Measurements from ENCODE around the gene MTX1. TPM values are rescaled to one million over a fixed set of nuclear protein-coding genes. Genes with fewer than 3 reads are reported as not detected.
A peak's percentile ranks its signal among the peaks of the same experiment; 100 is the strongest.

The MTX1 gene
- total and polyA plus RNA-seq, 12 donors: 26.7 to 111 (median 45.9) TPM

DNA sequence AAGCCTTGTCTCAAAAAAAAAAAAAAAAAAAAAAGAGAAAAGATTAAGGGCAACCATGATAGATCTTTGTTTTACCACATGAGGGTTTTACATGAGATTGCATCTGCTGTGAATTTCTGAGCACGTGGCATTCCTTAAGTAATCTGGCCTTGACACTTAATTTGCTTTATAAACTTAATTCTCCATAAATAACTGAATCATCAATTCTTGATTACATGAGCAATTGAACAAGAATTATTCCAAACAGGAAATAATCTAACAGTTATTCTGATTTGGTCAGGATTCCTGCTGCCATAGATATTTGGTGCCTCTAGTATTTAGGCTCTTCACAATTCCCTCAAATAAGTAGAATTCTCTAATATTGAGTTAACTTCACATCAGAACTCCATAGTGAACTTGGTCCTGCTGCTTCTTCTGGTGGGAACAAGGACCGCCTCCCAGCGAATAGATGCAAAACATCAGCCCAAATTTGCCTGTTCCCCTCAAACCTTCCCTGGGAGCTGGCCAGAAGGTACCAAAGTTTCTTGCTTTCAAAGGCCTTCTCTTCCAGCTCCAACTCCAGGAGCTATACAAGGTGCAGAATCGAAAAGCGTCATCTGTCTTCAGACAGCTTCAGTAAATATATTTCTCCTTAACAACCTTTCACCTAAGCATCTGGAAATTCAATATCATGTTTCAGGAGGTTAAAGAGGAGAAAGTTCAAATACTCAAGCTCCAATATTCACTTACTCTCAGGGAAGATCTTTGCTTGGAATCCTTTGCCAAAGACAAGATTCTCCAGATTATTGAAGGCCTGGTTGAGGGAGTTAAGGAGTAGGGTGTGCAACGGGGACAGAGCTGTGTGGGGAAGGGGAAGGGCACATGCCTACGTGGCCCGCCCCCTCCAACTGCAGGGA is 36.4 kb upstream of the MTX1 start:
- H3K27me3 ChIP-seq: no peaks in the 10 kb centered on the region
- no peak for TF ChIP-seq POLR2A (IDR thresholded peaks at IDR 0.05)
- H3K36me3 ChIP-seq (replicated peaks in 1 of 2): peaks cover 0 to 22% of the 10 kb centered on the region in 2 donors
- DNase-seq: peak in 1 of 7 donors; percentile 42
- WGBS, 4 donors: 40 to 46% (median 41%) methylated on average over 8 of the region's 8 CpGs
- no peaks in the 10 kb centered on the region for H3K9me3 ChIP-seq (replicated peaks in 1 of 3)
- peak overlapping the region; percentile 58 to 88 (median 70) for H3K4me3 ChIP-seq
- H3K27ac ChIP-seq: peak overlapping the region; percentile 65 to 96 (median 81)
- peaks cover 7 to 24% of the 10 kb centered on the region in 2 donors for H3K4me1 ChIP-seq (replicated peaks in 1 of 2)
- intact Hi-C loops (cut with DNase I): no loop called here

DNA sequence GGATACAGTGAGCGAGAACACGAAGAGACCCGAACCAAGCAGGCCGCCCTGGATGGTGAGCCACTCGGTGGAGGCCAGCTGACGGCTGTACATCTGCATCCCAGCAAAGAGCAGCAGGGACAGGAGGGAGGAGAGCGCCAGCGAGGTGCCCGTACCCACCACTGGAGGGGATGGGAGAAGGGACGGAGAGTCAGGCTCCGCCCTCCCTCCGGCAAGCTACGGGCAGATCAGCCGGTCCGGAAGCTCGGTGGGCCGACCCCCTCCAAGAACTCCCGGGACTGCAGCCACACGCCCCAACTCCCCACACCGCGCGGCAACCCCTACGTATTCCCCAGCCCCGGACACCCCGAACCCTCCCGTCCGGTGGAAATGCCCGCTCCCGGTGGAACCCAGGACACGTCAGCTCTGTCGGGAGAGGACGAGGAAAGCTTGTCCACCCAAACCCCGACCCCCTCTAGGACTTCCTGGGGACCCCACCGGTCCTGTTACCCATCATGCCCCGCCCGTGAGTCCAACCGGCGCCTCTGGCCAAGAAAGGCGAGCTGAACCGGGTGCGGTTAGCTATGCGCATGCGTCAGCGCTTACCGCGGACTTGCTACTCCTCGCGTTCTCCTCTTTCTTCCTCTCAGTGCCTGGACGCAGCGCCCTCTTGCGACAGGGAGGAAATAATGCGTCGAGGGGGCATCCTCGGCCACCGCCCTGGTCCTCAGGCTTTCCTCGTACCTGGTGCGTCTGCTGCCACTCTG is 35.6 kb upstream of the MTX1 start, which contains the start of gene KRTCAP2:
Gene KRTCAP2 (minus strand): TSS at position 573 of the 746 bp plus-strand sequence. CDS start 80 bp downstream, at position 493.
- Histone ChIP-seq H3K27me3 (no peaks in the 10 kb centered on the region), H3K4me1 (replicated peaks in 1 of 2) (peaks cover 7 to 18% of the 10 kb centered on the region in 2 donors), H3K4me3 (peak within 1 kb of the TSS; percentile 58 to 88 (median 70)), H3K9me3 (replicated peaks in 1 of 3) (no peaks in the 10 kb centered on the region), H3K36me3 (replicated peaks in 1 of 2) (peaks cover 0 to 22% of the 10 kb centered on the region in 2 donors), H3K27ac (peak within 1 kb of the TSS; percentile 65 to 96 (median 81))
- DNase-seq: peak; percentile 92 to 98 (median 96)
- intact Hi-C loops (cut with DNase I): no loop called here
- TF ChIP-seq, protein P1, sequence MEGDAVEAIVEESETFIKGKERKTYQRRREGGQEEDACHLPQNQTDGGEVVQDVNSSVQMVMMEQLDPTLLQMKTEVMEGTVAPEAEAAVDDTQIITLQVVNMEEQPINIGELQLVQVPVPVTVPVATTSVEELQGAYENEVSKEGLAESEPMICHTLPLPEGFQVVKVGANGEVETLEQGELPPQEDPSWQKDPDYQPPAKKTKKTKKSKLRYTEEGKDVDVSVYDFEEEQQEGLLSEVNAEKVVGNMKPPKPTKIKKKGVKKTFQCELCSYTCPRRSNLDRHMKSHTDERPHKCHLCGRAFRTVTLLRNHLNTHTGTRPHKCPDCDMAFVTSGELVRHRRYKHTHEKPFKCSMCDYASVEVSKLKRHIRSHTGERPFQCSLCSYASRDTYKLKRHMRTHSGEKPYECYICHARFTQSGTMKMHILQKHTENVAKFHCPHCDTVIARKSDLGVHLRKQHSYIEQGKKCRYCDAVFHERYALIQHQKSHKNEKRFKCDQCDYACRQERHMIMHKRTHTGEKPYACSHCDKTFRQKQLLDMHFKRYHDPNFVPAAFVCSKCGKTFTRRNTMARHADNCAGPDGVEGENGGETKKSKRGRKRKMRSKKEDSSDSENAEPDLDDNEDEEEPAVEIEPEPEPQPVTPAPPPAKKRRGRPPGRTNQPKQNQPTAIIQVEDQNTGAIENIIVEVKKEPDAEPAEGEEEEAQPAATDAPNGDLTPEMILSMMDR (IDR thresholded peaks at IDR 0.05): peak; percentile 86 to 95 (median 90)
- peak in 1 of 2 donors; percentile 50 for TF ChIP-seq POLR2A (IDR thresholded peaks at IDR 0.05)
- 0 to 1% (median 0%) methylated on average over 39 to 57 of the region's 57 CpGs for WGBS, 4 donors

DNA sequence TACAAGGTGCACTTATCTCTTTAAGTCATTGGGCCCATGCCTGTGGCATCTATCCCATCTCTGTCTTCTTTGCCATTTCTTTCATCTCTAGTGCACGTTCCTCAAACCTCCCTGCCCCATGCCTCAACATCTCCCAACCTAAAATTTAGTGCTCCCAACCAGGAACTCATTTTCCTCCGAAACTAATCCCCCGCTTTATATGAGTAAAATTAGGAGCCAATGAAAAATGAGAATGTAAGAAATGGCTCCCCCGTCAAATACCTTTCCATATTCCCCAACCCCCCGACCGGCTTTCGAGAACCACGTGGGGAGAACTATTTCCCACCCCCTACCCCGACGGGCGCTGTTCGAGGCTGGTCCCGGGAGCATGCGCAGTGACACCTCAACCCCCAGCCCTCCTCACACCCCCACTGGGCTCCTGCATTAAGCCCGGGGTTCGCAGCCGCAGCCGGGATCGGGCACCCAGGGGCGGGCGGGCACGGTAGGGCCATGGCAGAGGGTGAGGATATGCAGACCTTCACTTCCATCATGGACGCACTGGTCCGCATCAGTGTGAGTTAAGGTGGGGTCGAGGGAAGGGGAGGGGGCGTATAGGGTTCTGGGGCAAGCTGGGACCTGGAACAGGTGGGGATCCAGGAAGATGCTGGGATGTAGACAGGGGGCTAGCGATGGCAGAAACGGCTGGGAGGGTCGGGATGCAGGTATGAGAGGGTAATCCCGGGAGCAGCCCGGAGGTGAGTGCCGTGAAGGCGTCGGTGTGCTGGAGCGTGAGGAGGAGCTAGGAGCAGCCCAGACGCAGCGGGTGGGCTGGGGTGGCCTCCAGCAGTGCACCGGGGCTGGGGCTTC is 34.8 kb upstream of the MTX1 start, which contains the start of gene TRIM46:
Gene TRIM46 (plus strand): TSS at position 372 of the 846 bp plus-strand sequence. CDS start 118 bp downstream, at position 490.
- no peak for TF ChIP-seq POLR2A (IDR thresholded peaks at IDR 0.05)
- TF ChIP-seq, protein P1 (IDR thresholded peaks at IDR 0.05): peak in 2 of 6 experiments; percentile 14 to 22
- Histone ChIP-seq H3K9me3 (replicated peaks in 1 of 3) (no peaks in the 10 kb centered on the region), H3K27me3 (no peaks in the 10 kb centered on the region), H3K4me1 (replicated peaks in 1 of 2) (peaks cover 7 to 18% of the 10 kb centered on the region in 2 donors), H3K27ac (peak within 1 kb of the TSS; percentile 65 to 96 (median 81)), H3K36me3 (replicated peaks in 1 of 2) (peaks cover 0 to 21% of the 10 kb centered on the region in 2 donors), H3K4me3 (peak within 1 kb of the TSS; percentile 58 to 88 (median 70))
- intact Hi-C loops (cut with DNase I): no loop called here
- peak in 4 of 7 donors; percentile 19 to 68 (median 42) for DNase-seq
- 1 to 3% (median 2%) methylated on average over 29 to 38 of the region's 38 CpGs for WGBS, 4 donors

Measured in adrenal gland (tissue), 12 donors.